NB4 (cell line): ENCODE data around the gene CPLX1.
"Not testable (repeated sequence)": the region's sequence is repeated elsewhere in the genome, so short reads cannot be mapped to it uniquely, and the experiment has no call there.

ENCODE experiments used
- DNase-seq: peaks from one replicate; pipeline ENCODE4 v3.0.0; 2010; ENCODE audit warnings: low read depth
- H3K4me3 ChIP-seq: one replicate; pipeline ENCODE4 v1.5.1; 2011; ENCODE audit warnings: mild to moderate bottlenecking, low read depth, low read length, moderate library complexity
- CTCF ChIP-seq: IDR thresholded peaks from one replicate; pipeline ENCODE4 v1.5.1; 2012; ENCODE audit warnings: low read depth, low read length
- MYC ChIP-seq: IDR thresholded peaks from 2 replicates; pipeline ENCODE4 v1.6.1; 2011; ENCODE audit warnings: low read depth, low read length
- POLR2A ChIP-seq: IDR thresholded peaks from 2 replicates; pipeline ENCODE4 v1.6.1; 2011; ENCODE audit warnings: mild to moderate bottlenecking; ENCODE audit not compliant: insufficient read length; ENCODE audit errors: extremely low read depth
- TF ChIP-seq, protein P1 (sequence below): IDR thresholded peaks from 2 replicates; pipeline ENCODE4 v1.6.1; 2011; ENCODE audit warnings: low read depth, low read length

CPLX1 gene

DNA sequence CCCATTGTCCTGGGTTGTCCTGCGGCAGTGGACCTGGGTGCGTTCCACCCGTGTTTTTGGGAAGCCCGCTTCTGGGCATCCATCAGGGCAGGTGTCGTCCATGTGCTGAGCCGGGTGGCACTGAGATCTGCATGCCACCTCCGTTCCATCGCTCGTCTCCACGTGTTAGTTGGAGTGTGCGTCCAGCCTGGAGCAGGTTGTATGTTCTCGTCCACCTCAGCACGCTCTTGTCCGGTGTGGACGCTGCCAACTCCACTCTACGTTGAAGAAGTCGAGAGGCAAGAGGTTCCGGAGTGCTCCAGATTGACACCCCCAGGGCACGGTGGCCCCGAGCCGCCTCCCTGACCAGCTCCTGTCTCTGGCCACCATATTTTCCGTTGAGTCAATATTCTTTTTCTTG lies 86.4 kb downstream of the CPLX1 start:
- no peak overlapping the region for H3K4me3 ChIP-seq
- DNase-seq, result no peak
- TF ChIP-seq, protein P1, sequence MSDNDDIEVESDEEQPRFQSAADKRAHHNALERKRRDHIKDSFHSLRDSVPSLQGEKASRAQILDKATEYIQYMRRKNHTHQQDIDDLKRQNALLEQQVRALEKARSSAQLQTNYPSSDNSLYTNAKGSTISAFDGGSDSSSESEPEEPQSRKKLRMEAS, result no peak

- TF ChIP-seq CTCF (no peak), POLR2A (no peak), MYC (no peak)
- TF ChIP-seq, protein P1, result no peak
- no peak overlapping the region for H3K4me3 ChIP-seq
- DNase-seq, result no peak
These were observed 87.1 kb downstream of the CPLX1 start for GRCh38 chr4:738781-739280.

- not testable (repeated sequence) for DNase-seq, H3K4me3 ChIP-seq
These were observed 89.4 kb downstream of the CPLX1 start for GRCh38 chr4:736561-736960.

- no peak for TF ChIP-seq MYC
- TF ChIP-seq CTCF, result no peak
- DNase-seq, result no peak
- H3K4me3 ChIP-seq, result no peak overlapping the region
These were observed 90.3 kb downstream of the CPLX1 start for GRCh38 chr4:735583-735982.
